HepG2 (cell line): ENCODE results near the gene ARPC1B. TPM values are rescaled to one million over a fixed set of nuclear protein-coding genes. Genes with fewer than 3 reads are reported as not detected.

Experiments
- ATF7-NPFF ChIP-seq: sonication (generic); formaldehyde crosslinking; IDR thresholded peaks from 2 replicates; pipeline ENCODE4 v1.8.1; 2023; ENCODE audit warnings: mild to moderate bottlenecking, low read depth, missing genetic modification reagents, moderate library complexity
- DNMT3B ChIP-seq: conservative IDR thresholded peaks from 2 replicates; pipeline ENCODE4 v1.6.1; 2016; ENCODE audit warnings: missing biosample characterization, control low read depth
- DZIP1 ChIP-seq: sonication (generic); formaldehyde crosslinking; IDR thresholded peaks from 2 replicates; pipeline ENCODE4 v1.5.0; 2020; ENCODE audit warnings: mild to moderate bottlenecking, missing genetic modification reagents
- EP300 ChIP-seq, 3 experiments: sonication (generic) in 1 of 3; formaldehyde crosslinking in 1 of 3; IDR thresholded peaks; 2 replicates each; pipeline versions ENCODE4 v1.5.1 to v1.6.1; 2011 to 2020; ENCODE audit warnings: low read depth in 2 of 3, low read length in 2 of 3, borderline replicate concordance in 1 of 3, improper control_type of control experiment in 1 of 3, mild to moderate bottlenecking in 1 of 3, missing genetic modification reagents in 1 of 3, moderate library complexity in 1 of 3
- ETV5 ChIP-seq: IDR thresholded peaks from 2 replicates; pipeline ENCODE4 v1.6.1; 2018; ENCODE audit warnings: missing biosample characterization, missing genetic modification reagents, inconsistent platforms, borderline replicate concordance
- FOXP1 ChIP-seq, 2 experiments: fragments of 450-650 bp in 1 of 2; IDR thresholded peaks; 2 replicates each; pipeline ENCODE4 v1.6.1; 2017 to 2018; ENCODE audit warnings: antibody characterized with exemption in 1 of 2
- HMG20A ChIP-seq: IDR thresholded peaks from 2 replicates; pipeline ENCODE4 v1.6.1; 2016; ENCODE audit warnings: borderline replicate concordance
- ISL2 ChIP-seq: sonication (generic); formaldehyde crosslinking; IDR thresholded peaks from 2 replicates; pipeline ENCODE4 v1.5.0; 2020; ENCODE audit warnings: missing genetic modification reagents
- MIER2 ChIP-seq: IDR thresholded peaks from 2 replicates; pipeline ENCODE4 v1.6.1; 2016; ENCODE audit warnings: missing biosample characterization, missing genetic modification reagents
- PBX2 ChIP-seq: IDR thresholded peaks from 2 replicates; pipeline ENCODE4 v1.6.1; 2016; ENCODE audit warnings: control low read depth
- RFX5 ChIP-seq: IDR thresholded peaks from 2 replicates; pipeline ENCODE4 v1.6.1; 2011; ENCODE audit warnings: low read depth, low read length, improper control_type of control experiment
- SALL2 ChIP-seq: sonication (generic); formaldehyde crosslinking; IDR thresholded peaks from 2 replicates; pipeline ENCODE4 v1.8.1; 2023; ENCODE audit warnings: mild to moderate bottlenecking, missing genetic modification reagents, inconsistent platforms
- SKI ChIP-seq: fragments of 450-650 bp; IDR thresholded peaks from one replicate; pipeline ENCODE4 v1.6.1; 2018; ENCODE audit warnings: mild to moderate bottlenecking; ENCODE audit not compliant: partially characterized antibody
- ZBTB1 ChIP-seq: sonication (generic); formaldehyde crosslinking; IDR thresholded peaks from 2 replicates; pipeline ENCODE4 v1.4.0; 2020; ENCODE audit warnings: missing genetic modification reagents, borderline replicate concordance
- ZC3H4 ChIP-seq: sonication (generic); formaldehyde crosslinking; IDR thresholded peaks from 2 replicates; pipeline ENCODE4 v1.4.0; 2020; ENCODE audit warnings: missing genetic modification reagents, borderline replicate concordance
- ZFAT ChIP-seq: sonication (generic); formaldehyde crosslinking; conservative IDR thresholded peaks from 2 replicates; pipeline ENCODE4 v1.8.1; 2023; ENCODE audit warnings: missing genetic modification reagents, inconsistent platforms
- ZFP62 ChIP-seq: sonication (generic); formaldehyde crosslinking; IDR thresholded peaks from 2 replicates; pipeline ENCODE4 v1.4.0; 2020; ENCODE audit warnings: missing genetic modification reagents
- ZNF275 ChIP-seq: sonication (generic); formaldehyde crosslinking; IDR thresholded peaks from 2 replicates; pipeline ENCODE4 v1.8.0; 2022; ENCODE audit warnings: missing genetic modification reagents, mild to moderate bottlenecking, inconsistent platforms, borderline replicate concordance
- ZNF354B ChIP-seq: sonication (generic); formaldehyde crosslinking; IDR thresholded peaks from 2 replicates; pipeline ENCODE4 v1.8.0; 2022; ENCODE audit warnings: mild to moderate bottlenecking, missing genetic modification reagents
- ZNF605 ChIP-seq: sonication (generic); formaldehyde crosslinking; IDR thresholded peaks from 2 replicates; pipeline ENCODE4 v1.8.0; 2022; ENCODE audit warnings: mild to moderate bottlenecking, missing genetic modification reagents
- ZNF607 ChIP-seq: sonication (generic); formaldehyde crosslinking; IDR thresholded peaks from 2 replicates; pipeline ENCODE4 v1.5.1; 2020; ENCODE audit warnings: missing genetic modification reagents, mild to moderate bottlenecking, borderline replicate concordance
- ZNF614 ChIP-seq: IDR thresholded peaks from 2 replicates; pipeline ENCODE4 v1.6.1; 2018; ENCODE audit warnings: missing biosample characterization, missing genetic modification reagents, inconsistent platforms, borderline replicate concordance
- ZNF720 ChIP-seq: sonication (generic); formaldehyde crosslinking; IDR thresholded peaks from 2 replicates; pipeline ENCODE4 v1.4.0; 2020; ENCODE audit warnings: missing genetic modification reagents
- ZSCAN9 ChIP-seq: IDR thresholded peaks from 2 replicates; pipeline ENCODE4 v1.6.1; 2016; ENCODE audit warnings: borderline replicate concordance
- ZZZ3 ChIP-seq: sonication (generic); formaldehyde crosslinking; IDR thresholded peaks from 2 replicates; pipeline ENCODE4 v1.4.0; 2020; ENCODE audit warnings: missing genetic modification reagents, mild to moderate bottlenecking, borderline replicate concordance
- polyA plus RNA-seq, 8 experiments: library from polyadenylated mRNA; depleted of rRNA in 3 of 8; stranded (reverse) in 7 of 8; unstranded in 1 of 8; fragments of >200 nt; fragmentation: Illumina TruSeq in 4 of 8; extraction: Trizol in 4 of 8; gene quantifications; 2 replicates each; pipeline versions ENCODE4 v1.2.1 to v1.2.3, GENCODE V29; 2011 to 2016; ENCODE audit warnings: low read depth in 4 of 8, missing spikeins in 1 of 8, mixed read lengths in 1 of 8; ENCODE audit not compliant: insufficient read depth in 1 of 8
- total RNA-seq, 5 experiments: library from RNA; depleted of rRNA; stranded (reverse); fragments of >200 nt; fragmentation: Illumina TruSeq; extraction: Trizol; gene quantifications; 2 replicates each; pipeline ENCODE4 v1.2.3, GENCODE V29; 2016; ENCODE audit warnings: low read depth in 1 of 5

The ARPC1B gene
- total and polyA plus RNA-seq, 2 of the 13 experiments (the other 11 are each of a cell fraction or from before 2014, with no cell fraction given), result 72.9 to 89.1 TPM

GRCh38 chr7:99372275-99373090 is 2.0 kb upstream of the ARPC1B start (continued):
- no peak for TF ChIP-seq ZFAT (CRISPR knock-in tag)
- no peak for TF ChIP-seq DZIP1 (CRISPR knock-in tag)
- no peak for TF ChIP-seq ZNF720
- 0 out of 2 replicates have a peak, but pooled peaks have one; percentile 30 for TF ChIP-seq ZNF354B (CRISPR knock-in tag)
- TF ChIP-seq ZNF605 (CRISPR knock-in tag), result 0 out of 2 replicates have a peak, but pooled peaks have one; percentile 49
- TF ChIP-seq ATF7-NPFF (CRISPR knock-in tag), result no peak
- TF ChIP-seq ZZZ3 (CRISPR knock-in tag), result no peak
- TF ChIP-seq MIER2, result peak; percentile 67; the same call in 1 of the 2 replicates
- no peak for TF ChIP-seq ZBTB1 (CRISPR knock-in tag)
- TF ChIP-seq ZNF614 (CRISPR knock-in tag), result peak; percentile 85
- TF ChIP-seq PBX2 (CRISPR knock-in tag), result no peak
- no peak for TF ChIP-seq ZC3H4
- TF ChIP-seq ISL2, result no peak
- no peak for TF ChIP-seq ZFP62
- no peak; the same call in 1 of the 2 replicates for TF ChIP-seq RFX5
- TF ChIP-seq DNMT3B, result no peak
- peak; percentile 75; the same call in 1 of the 2 replicates for TF ChIP-seq ZSCAN9 (CRISPR knock-in tag)
- no peak for TF ChIP-seq FOXP1 (IDR thresholded peaks at IDR 0.05)
- TF ChIP-seq FOXP1 (CRISPR knock-in tag; IDR thresholded peaks at IDR 0.05), result no peak
- no peak for TF ChIP-seq SALL2 (CRISPR knock-in tag)
- no peak for TF ChIP-seq ZNF607 (CRISPR knock-in tag)
- no peak for TF ChIP-seq ZNF275 (CRISPR knock-in tag)
- TF ChIP-seq SKI, result peak; percentile 11
- TF ChIP-seq EP300 (IDR thresholded peaks at IDR 0.05; ENCODE audit: low read depth in 2 of 2, low read length in 2 of 2), result peak; percentile 37 to 71; a peak in 3 of 4 replicates
- no peak for TF ChIP-seq EP300 (CRISPR knock-in tag; IDR thresholded peaks at IDR 0.05; ENCODE audit: borderline replicate concordance)
- peak; percentile 75; the same call in 1 of the 2 replicates for TF ChIP-seq HMG20A (CRISPR knock-in tag)
- TF ChIP-seq ETV5 (CRISPR knock-in tag), result peak; percentile 60
